HepG2 (cell line): ENCODE measurements around the gene PTPA. TPM values are rescaled to one million over a fixed set of nuclear protein-coding genes. Genes with fewer than 3 reads are reported as not detected.

Source experiments
- ATAC-seq: fragments of 200-7000 bp; cut with Tn5 transposase; 3 replicates; pipeline ENCODE4 v1.9.1; 2020; ENCODE audit warnings: mild to moderate bottlenecking, moderate library complexity
- BruUV-seq: library from RNA; stranded (reverse); fragments of 400-500 nt; replicated peaks from 2 replicates; lab custom pipeline; 2021; lab: Mats Ljungman, UMichigan
- CTCF ChIA-PET: fragments of 300-600 bp; formaldehyde crosslinking; extraction: SDS; loops from one replicate; lab custom pipeline; 2021; ENCODE audit warnings: low total read pairs, inconsistent platforms, low intra/inter-chr PET ratio; lab: Yijun Ruan, JAX
- POLR2A ChIA-PET: fragments of 350-600 bp; sonication (Branson Sonifier 250); formaldehyde crosslinking; loops from one replicate; lab custom pipeline; 2020; ENCODE audit warnings: antibody characterized with exemption, inconsistent platforms; lab: Yijun Ruan, JAX
- DNase-seq: peaks from one replicate; pipeline ENCODE4 v3.0.0-alpha.2; 2015; ENCODE audit warnings: low spot score
- FAIRE-seq: peaks from 3 replicates; lab custom pipeline; 2011; peaks lifted over from hg19 to GRCh38; lab: Jason Lieb, UNC
- H2AFZ ChIP-seq: one replicate; pipeline ENCODE4 v1.6.1; 2011; ENCODE audit warnings: low read length, inconsistent platforms
- H3K27ac ChIP-seq: fragments of 300-600 bp; 3 replicates; pipeline ENCODE4 v1.8.0; 2011; ENCODE audit warnings: mixed run types, mild to moderate bottlenecking, mixed read lengths, low read length, inconsistent platforms; ENCODE audit not compliant: insufficient read depth; ENCODE audit errors: extremely low read length
- H3K27me3 ChIP-seq, 2 experiments: fragments of 200-600 bp in 1 of 2; 2 replicates in 1 of 2; 3 replicates in 1 of 2; pipeline versions ENCODE4 v1.6.0 to v1.8.0; 2011; ENCODE audit warnings: low read length in 2 of 2, mild to moderate bottlenecking in 2 of 2, moderate library complexity in 2 of 2, inconsistent platforms in 1 of 2; ENCODE audit not compliant: insufficient read depth in 2 of 2, control insufficient read depth in 1 of 2
- H3K36me3 ChIP-seq, 2 experiments: fragments of 200-600 bp in 1 of 2; replicated peaks in 1 of 2; 2 replicates in 1 of 2; 3 replicates in 1 of 2; pipeline versions ENCODE4 v1.5.1 to v1.8.0; 2011; ENCODE audit warnings: low read length in 2 of 2, inconsistent platforms in 1 of 2; ENCODE audit not compliant: insufficient read depth in 2 of 2, control insufficient read depth in 1 of 2
- H3K4me1 ChIP-seq: 2 replicates; pipeline ENCODE4 v1.5.1; 2012; ENCODE audit warnings: low read length, inconsistent platforms; ENCODE audit not compliant: insufficient read depth
- H3K4me2 ChIP-seq: 2 replicates; pipeline ENCODE4 v1.6.0; 2011; ENCODE audit warnings: low read depth, low read length, inconsistent platforms
- H3K4me3 ChIP-seq, 3 experiments: fragments of 200-600 bp in 1 of 3; sonication (generic), shearing (Covaris generic) in 1 of 3; replicated peaks in 1 of 3; 2 replicates each; pipeline ENCODE4 v1.5.1; 2011 to 2016; ENCODE audit warnings: low read length in 3 of 3, inconsistent platforms in 2 of 3, low read depth in 2 of 3, mild to moderate bottlenecking in 2 of 3, control low read depth in 1 of 3, mixed read lengths in 1 of 3; ENCODE audit not compliant: insufficient read depth in 1 of 3
- H3K79me2 ChIP-seq: one replicate; pipeline ENCODE4 v1.6.1; 2011; ENCODE audit warnings: low read length, inconsistent platforms; ENCODE audit not compliant: insufficient read depth
- H3K9ac ChIP-seq: 2 replicates; pipeline ENCODE4 v1.6.0; 2011; ENCODE audit warnings: mild to moderate bottlenecking, low read depth, low read length, inconsistent platforms; ENCODE audit not compliant: insufficient read depth
- H3K9me3 ChIP-seq: 2 replicates; pipeline ENCODE4 v1.5.1; 2012; ENCODE audit warnings: mild to moderate bottlenecking, low read length
- H4K20me1 ChIP-seq: 2 replicates; pipeline ENCODE4 v1.6.0; 2011; ENCODE audit warnings: inconsistent platforms, mild to moderate bottlenecking, low read length, moderate library complexity; ENCODE audit not compliant: insufficient read depth
- FOXA3 ChIP-seq: IDR thresholded peaks from 2 replicates; pipeline ENCODE4 v1.6.1; 2016; ENCODE audit warnings: missing genetic modification reagents, missing compliant biosample characterization
- KLF15 ChIP-seq: sonication (generic); formaldehyde crosslinking; IDR thresholded peaks from 2 replicates; pipeline ENCODE4 v1.8.1; 2023; ENCODE audit warnings: borderline replicate concordance, mild to moderate bottlenecking, inconsistent platforms, missing genetic modification reagents, mixed read lengths
- MIER2 ChIP-seq: IDR thresholded peaks from 2 replicates; pipeline ENCODE4 v1.6.1; 2016; ENCODE audit warnings: missing biosample characterization, missing genetic modification reagents
- ONECUT2 ChIP-seq: sonication (generic); formaldehyde crosslinking; IDR thresholded peaks from 2 replicates; pipeline ENCODE4 v1.4.0; 2020; ENCODE audit warnings: missing genetic modification reagents
- RBM22 ChIP-seq: fragments of 200-400 bp; formaldehyde crosslinking; optimal IDR thresholded peaks from 2 replicates; pipeline ENCODE3; 2017; ENCODE audit warnings: mild to moderate bottlenecking, low read length, moderate library complexity
- SNAI1 ChIP-seq: sonication (generic); formaldehyde crosslinking; IDR thresholded peaks from 2 replicates; pipeline ENCODE4 v1.5.0; 2020; ENCODE audit warnings: mild to moderate bottlenecking, missing genetic modification reagents, borderline replicate concordance
- SP2 ChIP-seq: sonication (generic); formaldehyde crosslinking; IDR thresholded peaks from 2 replicates; pipeline ENCODE4 v1.5.1; 2020; ENCODE audit warnings: mild to moderate bottlenecking, missing genetic modification reagents
- ZBTB42 ChIP-seq: sonication (generic); formaldehyde crosslinking; IDR thresholded peaks from 2 replicates; pipeline ENCODE4 v1.5.0; 2020; ENCODE audit warnings: mild to moderate bottlenecking, missing genetic modification reagents
- ZNF441 ChIP-seq: sonication (generic); formaldehyde crosslinking; IDR thresholded peaks from 2 replicates; pipeline ENCODE4 v1.7.0; 2021; ENCODE audit warnings: missing genetic modification reagents, borderline replicate concordance
- ZNF605 ChIP-seq: sonication (generic); formaldehyde crosslinking; IDR thresholded peaks from 2 replicates; pipeline ENCODE4 v1.8.0; 2022; ENCODE audit warnings: mild to moderate bottlenecking, missing genetic modification reagents
- ZNF761 ChIP-seq: sonication (generic); formaldehyde crosslinking; conservative IDR thresholded peaks from 2 replicates; pipeline ENCODE4 v1.4.0; 2020; ENCODE audit warnings: mild to moderate bottlenecking, missing genetic modification reagents
- WGBS: methylation state at CpG from one replicate; pipeline ENCODE4 v1.1.6; 2017; ENCODE audit warnings: low lambda C conversion rate; 5-methylcytosine and 5-hydroxymethylcytosine counted together
- in situ Hi-C: cut with HindIII; loops from 2 replicates; pipeline ENCODE4 v1.10.0; 2017; ENCODE audit warnings: low pct_unique_long_range_greater_than_20kb; ENCODE audit not compliant: extremely low pct_ligation_motif_present
- intact Hi-C: fragments of 100-400 bp; cut with micrococcal nuclease; formaldehyde crosslinking; loops from one replicate; pipeline ENCODE4 v1.10.0; 2022; ENCODE audit not compliant: unreplicated experiment
- polyA plus RNA-seq, 8 experiments: library from polyadenylated mRNA; depleted of rRNA in 3 of 8; stranded (reverse) in 7 of 8; unstranded in 1 of 8; fragments of >200 nt; fragmentation: Illumina TruSeq in 4 of 8; extraction: Trizol in 4 of 8; gene quantifications; 2 replicates each; pipeline versions ENCODE4 v1.2.1 to v1.2.3, GENCODE V29; 2011 to 2016; ENCODE audit warnings: low read depth in 4 of 8, missing spikeins in 1 of 8, mixed read lengths in 1 of 8; ENCODE audit not compliant: insufficient read depth in 1 of 8
- total RNA-seq, 5 experiments: library from RNA; depleted of rRNA; stranded (reverse); fragments of >200 nt; fragmentation: Illumina TruSeq; extraction: Trizol; gene quantifications; 2 replicates each; pipeline ENCODE4 v1.2.3, GENCODE V29; 2016; ENCODE audit warnings: low read depth in 1 of 5
- TF ChIP-seq, protein P1 (sequence below): sonication (generic); formaldehyde crosslinking; IDR thresholded peaks from 2 replicates; pipeline ENCODE4 v1.9.0; 2021; ENCODE audit warnings: missing genetic modification reagents, mild to moderate bottlenecking, borderline replicate concordance
- TF ChIP-seq, protein P2 (sequence below): sonication (generic); formaldehyde crosslinking; IDR thresholded peaks from 2 replicates; pipeline ENCODE4 v1.9.0; 2021; ENCODE audit warnings: missing genetic modification reagents, mild to moderate bottlenecking, borderline replicate concordance
- TF ChIP-seq, protein P3 (sequence below): IDR thresholded peaks from 2 replicates; pipeline ENCODE4 v1.6.1; 2016; ENCODE audit warnings: missing genetic modification reagents, missing compliant biosample characterization
- TF ChIP-seq, protein P4 (sequence below): sonication (generic); formaldehyde crosslinking; IDR thresholded peaks from 2 replicates; pipeline ENCODE4 v1.4.0; 2020; ENCODE audit warnings: missing genetic modification reagents

PTPA gene
- total and polyA plus RNA-seq, 2 of the 13 experiments (the other 11 are each of a cell fraction or from before 2014, with no cell fraction given), result 79.3 to 105 TPM

DNA sequence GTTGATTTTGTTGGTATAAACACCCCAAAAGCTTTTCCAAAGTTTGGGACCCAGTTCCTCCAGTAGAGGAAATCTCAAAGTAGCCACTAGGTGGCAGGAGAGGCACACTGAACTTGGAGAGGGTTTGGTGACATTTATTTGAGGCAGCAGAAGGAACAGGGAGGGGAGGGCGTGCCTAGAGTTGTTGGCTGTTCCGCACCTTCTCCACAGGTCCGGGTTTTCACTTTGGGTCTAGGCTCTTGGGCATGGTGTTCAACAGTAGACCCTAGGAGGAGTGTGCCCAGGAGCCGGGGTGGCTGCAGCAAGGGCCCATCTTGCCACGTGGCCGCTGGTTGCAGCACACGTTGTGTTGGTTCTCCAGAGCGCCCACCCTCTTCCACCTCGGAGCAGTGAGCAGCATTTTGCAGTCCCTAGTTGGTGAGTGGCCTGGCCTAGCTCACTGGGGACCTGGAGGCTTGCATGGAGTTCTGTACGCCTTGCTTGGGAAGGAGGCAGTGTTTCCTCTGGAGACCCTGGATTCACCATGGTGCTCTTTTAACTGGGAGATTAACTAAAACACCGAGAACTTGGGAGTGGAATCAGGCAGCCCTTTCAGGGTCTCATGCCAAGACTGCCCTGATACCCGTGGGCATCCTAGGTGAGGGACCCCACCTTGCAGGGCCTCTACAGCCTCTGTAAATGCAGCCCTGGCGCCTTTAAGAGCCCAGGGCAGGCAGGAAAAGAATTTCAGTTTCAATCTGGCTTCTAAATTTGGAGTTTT is 28.2 kb downstream of the PTPA start (continued):
- TF ChIP-seq, protein P1, sequence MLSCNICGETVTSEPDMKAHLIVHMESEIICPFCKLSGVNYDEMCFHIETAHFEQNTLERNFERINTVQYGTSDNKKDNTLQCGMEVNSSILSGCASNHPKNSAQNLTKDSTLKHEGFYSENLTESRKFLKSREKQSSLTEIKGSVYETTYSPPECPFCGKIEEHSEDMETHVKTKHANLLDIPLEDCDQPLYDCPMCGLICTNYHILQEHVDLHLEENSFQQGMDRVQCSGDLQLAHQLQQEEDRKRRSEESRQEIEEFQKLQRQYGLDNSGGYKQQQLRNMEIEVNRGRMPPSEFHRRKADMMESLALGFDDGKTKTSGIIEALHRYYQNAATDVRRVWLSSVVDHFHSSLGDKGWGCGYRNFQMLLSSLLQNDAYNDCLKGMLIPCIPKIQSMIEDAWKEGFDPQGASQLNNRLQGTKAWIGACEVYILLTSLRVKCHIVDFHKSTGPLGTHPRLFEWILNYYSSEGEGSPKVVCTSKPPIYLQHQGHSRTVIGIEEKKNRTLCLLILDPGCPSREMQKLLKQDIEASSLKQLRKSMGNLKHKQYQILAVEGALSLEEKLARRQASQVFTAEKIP (CRISPR knock-in tag), result no peak

DNA sequence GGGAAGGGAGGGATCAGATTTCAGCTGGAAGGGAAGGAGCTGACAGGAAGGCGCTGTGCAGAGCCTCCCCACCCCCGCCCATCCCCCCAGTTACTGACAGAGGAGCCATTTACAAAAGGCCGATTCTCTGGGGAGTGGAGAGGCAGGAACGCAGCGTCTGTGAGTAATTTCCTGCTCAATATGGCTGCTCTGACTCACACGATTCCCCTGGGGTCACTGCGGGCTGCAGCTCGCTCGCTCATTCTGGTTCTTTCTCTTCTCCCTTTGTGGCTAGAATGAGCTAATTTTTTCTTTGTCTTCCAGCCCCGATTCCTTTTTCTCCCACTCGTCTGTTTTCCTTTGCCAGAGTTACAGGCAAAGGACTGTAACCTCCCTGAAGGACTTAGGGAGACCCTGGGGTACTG is 28.8 kb downstream of the PTPA start:
- H3K27ac ChIP-seq, result peak overlapping the region; percentile 98
- H3K27me3 ChIP-seq, result no peaks in the 10 kb centered on the region
- peaks cover 6% of the 10 kb centered on the region for H3K79me2 ChIP-seq
- H3K4me1 ChIP-seq, result peaks cover 51% of the 10 kb centered on the region
- peaks cover 13 to 55% of the 10 kb centered on the region in 2 experiments for H3K36me3 ChIP-seq
- peak; percentile 96 for FAIRE-seq
- no peaks in the 10 kb centered on the region for H4K20me1 ChIP-seq
- no peaks in the 10 kb centered on the region for H3K9me3 ChIP-seq
- intact Hi-C loops, result loop anchor here (1.0 to 5.0 kb wide), 2 partner anchors 37 to 485 kb away; partner anchors contain the start of gene IER5L
- ChIA-PET CTCF (interaction anchor here (1.9 to 2.1 kb wide), 2 partner anchors 471 to 485 kb away, joined by 13 to 17 read pairs; no protein-coding TSS in a partner anchor), POLR2A (interaction anchor here (0.6 to 3.5 kb wide), 30 partner anchors 8 to 486 kb away, joined by 3 to 55 read pairs (median 6); partner anchors contain the start of genes CRAT, IER5L, NTMT1 and PTPA)
- in situ Hi-C loops, result loop anchor here (5.0 kb wide), 2 partner anchors 37 to 482 kb away; partner anchors contain the start of genes C9orf50 and IER5L
- peak overlapping the region; percentile 97 for H3K4me2 ChIP-seq
- WGBS, result 4% methylated on average over 9 of the region's 11 CpGs
- DNase-seq, result peak; percentile 94
- peak overlapping the region; percentile 96 for H3K9ac ChIP-seq
- BruUV-seq, result TSS peak; percentile 89
- H3K4me3 ChIP-seq, result peak overlapping the region; percentile 57 to 75 (median 67)
- no peak overlapping the region for H2AFZ ChIP-seq
- ATAC-seq, result peak; percentile 81
- peak; percentile 41 for TF ChIP-seq FOXA3 (CRISPR knock-in tag)
- TF ChIP-seq SNAI1 (CRISPR knock-in tag), result 0 out of 2 replicates have a peak, but pooled peaks have one; percentile 55
- TF ChIP-seq ZBTB42 (CRISPR knock-in tag), result no peak
- TF ChIP-seq ZNF761 (CRISPR knock-in tag), result no peak
- TF ChIP-seq MIER2 (CRISPR knock-in tag), result no peak
- TF ChIP-seq, protein P2, sequence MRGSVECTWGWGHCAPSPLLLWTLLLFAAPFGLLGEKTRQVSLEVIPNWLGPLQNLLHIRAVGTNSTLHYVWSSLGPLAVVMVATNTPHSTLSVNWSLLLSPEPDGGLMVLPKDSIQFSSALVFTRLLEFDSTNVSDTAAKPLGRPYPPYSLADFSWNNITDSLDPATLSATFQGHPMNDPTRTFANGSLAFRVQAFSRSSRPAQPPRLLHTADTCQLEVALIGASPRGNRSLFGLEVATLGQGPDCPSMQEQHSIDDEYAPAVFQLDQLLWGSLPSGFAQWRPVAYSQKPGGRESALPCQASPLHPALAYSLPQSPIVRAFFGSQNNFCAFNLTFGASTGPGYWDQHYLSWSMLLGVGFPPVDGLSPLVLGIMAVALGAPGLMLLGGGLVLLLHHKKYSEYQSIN (CRISPR knock-in tag), result no peak
- TF ChIP-seq, protein P3, sequence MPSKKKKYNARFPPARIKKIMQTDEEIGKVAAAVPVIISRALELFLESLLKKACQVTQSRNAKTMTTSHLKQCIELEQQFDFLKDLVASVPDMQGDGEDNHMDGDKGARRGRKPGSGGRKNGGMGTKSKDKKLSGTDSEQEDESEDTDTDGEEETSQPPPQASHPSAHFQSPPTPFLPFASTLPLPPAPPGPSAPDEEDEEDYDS (CRISPR knock-in tag), result peak; percentile 58; the same call in 1 of the 2 replicates
- TF ChIP-seq SP2, result no peak
- 0 out of 2 replicates have a peak, but pooled peaks have one; percentile 9 for TF ChIP-seq ONECUT2 (CRISPR knock-in tag)
- TF ChIP-seq ZNF605, result 0 out of 2 replicates have a peak, but pooled peaks have one; percentile 7
- TF ChIP-seq ZNF441 (CRISPR knock-in tag), result no peak
- no peak for TF ChIP-seq KLF15 (CRISPR knock-in tag)
- peak; percentile 44 for TF ChIP-seq RBM22
- TF ChIP-seq, protein P4, sequence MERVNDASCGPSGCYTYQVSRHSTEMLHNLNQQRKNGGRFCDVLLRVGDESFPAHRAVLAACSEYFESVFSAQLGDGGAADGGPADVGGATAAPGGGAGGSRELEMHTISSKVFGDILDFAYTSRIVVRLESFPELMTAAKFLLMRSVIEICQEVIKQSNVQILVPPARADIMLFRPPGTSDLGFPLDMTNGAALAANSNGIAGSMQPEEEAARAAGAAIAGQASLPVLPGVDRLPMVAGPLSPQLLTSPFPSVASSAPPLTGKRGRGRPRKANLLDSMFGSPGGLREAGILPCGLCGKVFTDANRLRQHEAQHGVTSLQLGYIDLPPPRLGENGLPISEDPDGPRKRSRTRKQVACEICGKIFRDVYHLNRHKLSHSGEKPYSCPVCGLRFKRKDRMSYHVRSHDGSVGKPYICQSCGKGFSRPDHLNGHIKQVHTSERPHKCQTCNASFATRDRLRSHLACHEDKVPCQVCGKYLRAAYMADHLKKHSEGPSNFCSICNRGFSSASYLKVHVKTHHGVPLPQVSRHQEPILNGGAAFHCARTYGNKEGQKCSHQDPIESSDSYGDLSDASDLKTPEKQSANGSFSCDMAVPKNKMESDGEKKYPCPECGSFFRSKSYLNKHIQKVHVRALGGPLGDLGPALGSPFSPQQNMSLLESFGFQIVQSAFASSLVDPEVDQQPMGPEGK, result peak; percentile 64
